Sigmoid colon (tissue), 4 donors: Measurements from ENCODE around the gene ACTR6.

ENCODE experiments used
- POLR2AphosphoS5 ChIP-seq, 4 donors: sonication (generic); formaldehyde crosslinking; IDR thresholded peaks; one replicate each; pipeline ENCODE4 v1.6.1; 2017; ENCODE audit warnings: antibody characterized with exemption in 4 of 4
- TF ChIP-seq, protein P1 (sequence below), 4 experiments: fragments of 450-650 bp in 3 of 4; fragments of 200-600 bp in 1 of 4; IDR thresholded peaks; one replicate each; pipeline ENCODE4 v1.5.1; 2016 to 2019; ENCODE audit warnings: antibody characterized with exemption in 4 of 4, mild to moderate bottlenecking in 3 of 4, moderate library complexity in 2 of 4

DNA sequence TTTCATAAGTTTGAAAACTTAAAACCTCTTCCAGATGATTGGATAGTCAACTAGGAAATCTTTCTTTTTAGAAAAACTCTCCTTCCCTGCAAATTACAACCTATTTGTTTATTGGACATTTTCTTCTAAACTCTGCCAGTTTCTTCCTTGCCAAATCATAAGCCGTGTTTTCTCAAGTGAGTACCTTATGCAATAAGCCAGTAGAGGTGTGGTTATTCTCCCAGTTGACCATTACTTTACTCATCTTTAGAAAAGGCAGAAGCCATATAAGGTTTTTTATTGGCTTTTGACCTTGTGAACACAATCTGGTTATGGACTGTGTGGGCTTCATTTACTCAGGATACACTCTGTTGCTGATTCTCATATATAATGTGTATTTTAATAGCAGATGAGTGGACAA, 14.6 kb downstream of the ACTR6 start:
- TF ChIP-seq, protein P1, sequence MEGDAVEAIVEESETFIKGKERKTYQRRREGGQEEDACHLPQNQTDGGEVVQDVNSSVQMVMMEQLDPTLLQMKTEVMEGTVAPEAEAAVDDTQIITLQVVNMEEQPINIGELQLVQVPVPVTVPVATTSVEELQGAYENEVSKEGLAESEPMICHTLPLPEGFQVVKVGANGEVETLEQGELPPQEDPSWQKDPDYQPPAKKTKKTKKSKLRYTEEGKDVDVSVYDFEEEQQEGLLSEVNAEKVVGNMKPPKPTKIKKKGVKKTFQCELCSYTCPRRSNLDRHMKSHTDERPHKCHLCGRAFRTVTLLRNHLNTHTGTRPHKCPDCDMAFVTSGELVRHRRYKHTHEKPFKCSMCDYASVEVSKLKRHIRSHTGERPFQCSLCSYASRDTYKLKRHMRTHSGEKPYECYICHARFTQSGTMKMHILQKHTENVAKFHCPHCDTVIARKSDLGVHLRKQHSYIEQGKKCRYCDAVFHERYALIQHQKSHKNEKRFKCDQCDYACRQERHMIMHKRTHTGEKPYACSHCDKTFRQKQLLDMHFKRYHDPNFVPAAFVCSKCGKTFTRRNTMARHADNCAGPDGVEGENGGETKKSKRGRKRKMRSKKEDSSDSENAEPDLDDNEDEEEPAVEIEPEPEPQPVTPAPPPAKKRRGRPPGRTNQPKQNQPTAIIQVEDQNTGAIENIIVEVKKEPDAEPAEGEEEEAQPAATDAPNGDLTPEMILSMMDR (IDR thresholded peaks at IDR 0.05), result no peak
- no peak for TF ChIP-seq POLR2AphosphoS5 (IDR thresholded peaks at IDR 0.05)
